ENCODE results near the gene PARP12. TPM values are rescaled to one million over a fixed set of nuclear protein-coding genes. Genes with fewer than 3 reads are reported as not detected.

Gene PARP12
- total RNA-seq, 1 donor from 2014 or later, result 2.9 TPM

DNA sequence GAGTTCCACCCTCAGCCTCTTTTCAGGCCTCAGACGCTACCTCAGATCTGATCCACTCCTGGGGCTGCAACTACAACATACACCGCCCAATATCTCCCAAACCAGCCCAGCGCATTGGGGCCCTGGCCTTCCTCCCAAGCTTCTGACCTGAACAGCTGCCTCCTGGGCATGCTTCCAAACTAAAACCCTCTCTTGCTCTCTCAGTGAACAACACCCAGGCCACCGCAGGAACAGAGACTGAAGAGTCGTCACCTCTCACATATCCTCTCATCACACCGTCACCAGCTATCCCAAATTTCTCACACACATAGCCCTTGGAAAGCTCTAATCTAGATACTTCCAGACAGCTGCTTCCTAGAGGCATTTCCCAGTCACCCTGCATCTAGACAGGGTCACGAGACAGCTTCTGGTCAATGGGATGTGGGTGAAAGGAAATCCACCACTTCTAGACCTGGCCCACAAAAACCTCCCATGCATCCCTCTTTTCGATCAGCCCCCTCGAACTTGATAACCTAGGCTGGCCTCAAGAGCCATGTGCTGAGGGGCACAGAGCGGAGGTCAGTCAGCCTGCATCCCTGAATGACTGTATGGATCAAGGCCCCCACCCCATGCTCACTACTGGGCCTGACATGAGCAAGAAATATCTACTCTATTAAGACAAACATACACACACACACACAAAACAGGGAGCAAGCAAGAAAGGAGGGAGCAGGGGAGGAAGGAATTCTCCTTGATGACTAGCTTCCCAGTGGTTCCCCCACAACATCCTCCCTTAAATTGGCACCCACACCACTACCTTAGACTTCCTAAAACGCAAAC lies 1.8 kb downstream of the PARP12 start:
- no peak for DNase-seq (ENCODE audit: low spot score in 2 of 2)
- no peak for FAIRE-seq

DNA sequence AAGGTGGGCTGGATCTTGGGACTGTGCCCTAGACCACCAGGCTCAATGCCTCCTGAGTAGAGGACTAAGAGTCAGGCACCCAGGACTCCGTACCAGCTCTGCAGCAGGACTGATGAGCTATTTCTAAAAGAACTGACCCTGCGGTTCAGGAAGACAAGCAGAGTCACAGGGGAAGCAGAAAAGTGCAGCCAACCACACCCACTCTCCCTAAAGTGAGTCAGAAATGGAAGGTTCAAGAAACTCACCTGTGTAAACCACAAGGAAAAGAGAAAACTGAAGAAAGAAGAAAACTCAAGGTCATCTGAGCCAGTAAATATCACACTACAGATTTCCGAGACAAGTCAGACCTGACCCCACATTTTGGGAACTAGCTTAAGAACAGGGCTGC lies 2.5 kb downstream of the PARP12 start:
- no peak for DNase-seq (ENCODE audit: low spot score in 2 of 2)
- FAIRE-seq, result no peak

DNA sequence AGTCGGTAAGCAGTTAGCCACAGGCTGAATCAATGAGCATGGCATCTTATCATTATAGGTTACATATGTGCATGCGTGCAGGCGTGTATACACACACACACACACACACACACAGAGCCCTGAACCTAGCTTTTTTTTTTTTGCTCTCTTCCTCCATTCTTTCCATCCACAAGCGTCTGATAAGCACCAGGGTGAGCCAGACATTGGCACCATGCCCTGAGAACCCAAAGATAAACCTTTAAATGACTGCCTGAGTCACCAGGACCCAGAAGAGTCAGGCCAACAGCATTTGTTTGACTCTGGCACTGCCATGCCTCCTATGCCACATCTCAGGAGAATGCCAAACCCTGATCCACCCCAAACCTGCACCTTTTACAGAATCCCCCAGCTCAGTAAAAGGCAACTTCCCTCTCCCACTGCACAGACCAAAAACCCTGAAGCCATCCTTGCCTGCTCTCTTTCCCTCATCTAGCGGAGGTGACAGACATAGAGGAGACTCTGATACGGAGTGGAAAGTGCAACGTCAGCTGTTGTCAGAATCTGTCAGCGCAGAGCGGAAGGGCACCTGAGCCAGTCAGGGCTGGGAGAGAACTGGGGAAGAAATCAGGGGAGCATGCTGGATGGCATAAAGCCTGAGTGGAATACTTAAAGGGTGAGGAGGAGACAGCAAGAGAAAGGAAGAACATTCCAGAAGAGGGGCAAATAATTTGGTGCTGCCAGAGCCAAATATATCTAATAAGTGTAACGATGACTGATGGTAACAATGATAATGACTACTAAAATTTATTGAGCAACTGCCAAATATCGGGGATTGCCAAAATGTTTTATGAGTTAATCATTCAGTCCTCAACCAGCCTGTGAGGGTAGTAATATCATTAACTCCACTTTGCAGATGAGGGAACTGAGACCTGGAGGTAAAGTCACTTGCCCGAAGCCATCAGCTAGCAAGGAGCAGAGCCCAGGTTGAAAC lies 3.2 kb downstream of the PARP12 start:
- FAIRE-seq (no peak), DNase-seq (ENCODE audit: low spot score in 2 of 2) (no peak)

DNA sequence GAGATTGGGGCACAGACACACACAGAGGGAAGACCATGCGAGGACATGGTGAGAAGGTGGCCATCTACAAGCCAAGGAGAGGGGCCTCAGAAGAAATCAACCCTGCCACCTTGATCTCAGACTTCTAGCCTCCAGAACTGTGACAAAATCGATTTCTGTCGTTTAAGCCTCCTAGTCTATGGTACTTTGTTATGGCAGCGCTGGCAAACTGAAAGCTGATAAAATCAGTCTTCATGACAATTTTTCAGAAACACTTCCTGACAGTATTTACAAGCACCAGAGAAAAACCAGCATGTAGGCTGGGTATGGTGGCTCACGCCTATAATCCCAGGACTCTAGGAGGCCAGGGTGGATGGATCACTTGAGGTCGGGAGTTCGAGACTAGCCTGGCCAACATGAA lies 4.2 kb downstream of the PARP12 start:
- FAIRE-seq (no peak), DNase-seq (ENCODE audit: low spot score in 2 of 2) (no peak)

GRCh38 chr7:140057143-140057535 lies 5.6 kb downstream of the PARP12 start:
- no peak for DNase-seq (ENCODE audit: low spot score in 2 of 2)
- FAIRE-seq, result no peak

DNA sequence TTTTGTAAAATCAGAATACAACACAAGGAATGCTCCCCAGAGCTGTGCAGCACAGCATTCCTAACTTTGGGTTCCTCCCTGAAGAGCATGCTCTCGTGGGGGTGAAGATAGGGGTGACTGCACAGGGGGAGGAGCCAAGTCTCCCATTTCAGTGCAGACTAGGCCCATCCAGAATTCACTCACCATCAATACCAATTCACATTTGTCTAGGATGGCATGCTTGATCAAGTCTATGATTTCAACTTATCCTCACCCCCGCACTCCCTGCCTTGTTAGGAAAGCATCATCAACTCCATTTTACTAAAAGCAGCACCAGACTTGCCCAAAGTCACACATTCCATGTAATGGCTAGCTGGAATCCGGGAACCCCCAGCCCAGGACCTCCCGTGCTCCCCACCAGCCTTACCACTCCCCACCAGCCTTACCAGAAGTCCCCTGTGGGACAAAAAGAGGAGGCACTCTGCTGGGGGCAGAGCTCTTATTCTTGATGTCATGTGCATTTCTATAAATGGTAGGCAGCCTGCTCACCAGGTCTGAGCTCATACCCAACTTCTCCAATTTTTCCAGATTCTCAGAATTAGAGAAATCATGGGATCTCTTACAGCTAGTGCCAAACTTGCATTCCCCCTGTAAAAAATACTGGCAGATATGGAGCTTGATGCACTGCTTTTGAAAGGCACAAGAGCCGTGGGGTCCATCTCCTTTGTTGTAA lies 6.2 kb downstream of the PARP12 start:
- no peak for FAIRE-seq
- no peak for DNase-seq (ENCODE audit: low spot score in 2 of 2)

DNA sequence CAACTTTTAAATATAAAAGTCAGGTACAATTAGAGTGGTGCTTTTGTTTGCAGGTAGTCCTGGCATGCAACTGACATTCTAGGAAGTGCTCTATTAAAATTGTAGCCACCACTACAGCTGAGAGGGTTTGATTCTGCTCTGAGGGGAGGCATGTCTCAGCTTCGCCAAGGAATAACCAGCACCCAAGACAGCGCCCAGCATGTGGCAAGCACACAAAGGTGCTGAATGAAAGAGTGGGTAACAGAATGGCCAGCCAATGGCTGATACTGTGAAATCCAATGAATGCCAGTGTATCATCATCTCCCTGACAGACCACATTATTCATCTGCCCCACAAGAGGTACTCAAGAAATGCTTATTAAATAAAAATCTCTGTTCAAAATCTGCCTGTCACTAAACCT lies 6.9 kb downstream of the PARP12 start:
- FAIRE-seq (no peak), DNase-seq (ENCODE audit: low spot score in 2 of 2) (no peak)

- DNase-seq (ENCODE audit: low spot score in 2 of 2), result no peak
- FAIRE-seq, result no peak
These were observed 8.0 kb downstream of the PARP12 start for GRCh38 chr7:140054751-140055150.

GRCh38 chr7:140053812-140054539 lies 8.8 kb downstream of the PARP12 start:
- DNase-seq (ENCODE audit: low spot score in 2 of 2) (no peak), FAIRE-seq (no peak)

DNA sequence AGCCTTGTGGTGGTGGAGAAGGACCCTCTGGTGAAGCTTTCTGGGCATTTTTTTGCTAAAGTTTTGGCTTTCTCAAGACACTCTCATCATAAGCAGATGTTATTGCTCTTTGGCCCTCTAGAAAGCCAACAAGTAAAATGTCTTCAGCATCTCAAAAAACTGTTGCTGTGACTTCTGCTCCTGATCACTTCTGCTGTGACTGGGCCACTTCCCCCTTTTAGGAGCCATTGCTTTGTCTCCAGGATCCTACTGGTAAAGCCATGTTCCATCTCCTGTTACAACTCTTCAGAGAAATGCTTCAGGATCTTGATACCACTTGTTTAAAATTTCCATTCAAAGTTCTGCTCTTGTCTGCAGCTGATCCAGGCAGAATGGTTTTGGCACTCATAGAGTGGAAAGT lies 10.9 kb downstream of the PARP12 start:
- DNase-seq (ENCODE audit: low spot score in 2 of 2) (no peak), FAIRE-seq (no peak)

GRCh38 chr7:140050100-140050499 lies 12.7 kb downstream of the PARP12 start:
- no peak for FAIRE-seq
- DNase-seq (ENCODE audit: low spot score in 2 of 2), result no peak

- DNase-seq (ENCODE audit: low spot score in 2 of 2), result no peak
- no peak for FAIRE-seq
These were observed 13.3 kb downstream of the PARP12 start for GRCh38 chr7:140049339-140050024.

- FAIRE-seq (no peak), DNase-seq (ENCODE audit: low spot score in 2 of 2) (no peak)
These were observed 13.8 kb downstream of the PARP12 start for GRCh38 chr7:140048989-140049338.

DNA sequence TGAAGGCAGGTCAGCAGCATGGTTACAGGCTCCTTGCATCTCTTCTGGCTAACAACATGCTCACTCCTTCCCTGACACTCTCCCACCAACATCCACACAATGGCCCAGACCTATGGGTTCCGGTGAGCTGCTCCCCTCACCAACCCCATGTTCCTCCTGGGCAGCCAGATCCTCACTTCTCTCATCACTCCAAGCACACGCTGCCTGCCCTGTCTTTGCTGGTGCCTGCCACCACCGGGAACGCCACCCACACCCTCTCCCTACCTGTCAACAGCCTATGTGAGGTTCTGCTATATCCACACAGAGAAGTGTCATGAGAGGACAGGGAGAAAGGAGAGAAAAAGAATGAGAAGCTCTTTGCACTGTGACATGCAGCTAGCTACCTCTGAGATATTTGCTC lies 14.6 kb downstream of the PARP12 start:
- no peak for FAIRE-seq
- DNase-seq (ENCODE audit: low spot score in 2 of 2), result no peak

DNA sequence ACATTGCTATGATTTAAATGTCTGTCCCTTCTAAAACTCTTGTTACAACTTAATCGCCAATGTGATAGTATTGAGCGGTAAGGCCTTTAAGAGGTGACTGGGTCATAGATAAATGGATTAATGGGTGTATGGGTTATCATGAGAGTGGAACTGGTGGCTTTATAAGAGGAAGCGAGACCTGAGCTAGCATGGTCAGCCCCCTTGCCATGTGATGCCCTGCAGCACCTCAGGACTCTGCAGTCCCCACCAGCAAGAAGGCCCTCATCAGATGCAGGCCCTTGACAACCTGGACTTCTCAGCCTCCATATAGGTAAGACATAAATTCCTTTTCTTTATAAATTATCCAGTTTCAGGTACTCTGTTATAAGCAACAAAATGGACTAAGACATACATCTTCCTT lies 15.6 kb downstream of the PARP12 start:
- no peak for FAIRE-seq
- DNase-seq (ENCODE audit: low spot score in 2 of 2), result no peak

GRCh38 chr7:140045697-140046096 lies 17.1 kb downstream of the PARP12 start:
- DNase-seq (ENCODE audit: low spot score in 2 of 2) (no peak), FAIRE-seq (no peak)

- FAIRE-seq (no peak), DNase-seq (ENCODE audit: low spot score in 2 of 2) (no peak)
These were observed 18.5 kb downstream of the PARP12 start for GRCh38 chr7:140044251-140044650.

GRCh38 chr7:140042386-140042670 lies 20.4 kb downstream of the PARP12 start:
- DNase-seq (ENCODE audit: low spot score in 2 of 2) (no peak), FAIRE-seq (no peak)

DNA sequence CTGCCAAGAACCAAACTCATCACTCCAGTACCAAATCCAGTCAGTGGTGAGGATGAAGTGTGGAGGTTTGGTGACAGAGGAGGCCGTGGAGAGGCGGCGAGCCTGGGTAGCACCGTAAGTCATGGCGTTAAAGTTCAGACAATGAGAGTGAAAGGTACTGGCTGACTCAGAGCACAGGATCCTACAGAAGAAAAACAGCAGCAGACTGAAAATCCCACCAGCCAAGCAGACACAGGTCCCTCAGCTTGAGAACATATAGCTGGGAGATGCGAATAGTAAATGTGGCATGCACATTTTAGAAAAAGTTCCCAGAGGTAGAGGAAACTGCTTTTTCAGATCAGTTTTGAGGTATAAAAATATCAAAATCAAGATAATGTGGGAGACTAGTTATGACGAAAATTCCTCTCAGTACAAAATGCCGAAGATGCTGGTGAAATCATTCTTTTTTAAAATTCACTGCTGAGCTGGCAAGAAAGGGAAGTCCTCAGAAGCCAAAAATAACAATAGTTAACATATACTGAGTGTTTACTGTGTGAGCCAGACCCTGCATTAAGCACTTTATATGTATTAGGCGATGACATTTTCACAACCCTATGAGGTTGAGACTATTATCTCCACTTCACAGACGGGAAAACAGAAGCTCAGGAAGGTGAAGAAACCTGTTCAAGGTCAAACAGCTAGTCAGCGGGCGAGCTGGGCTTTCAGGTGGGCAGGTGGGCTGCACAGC lies 20.9 kb downstream of the PARP12 start:
- no peak for FAIRE-seq

More for the DNA sequence above, 20.9 kb downstream of the PARP12 start:
- DNase-seq (ENCODE audit: low spot score in 2 of 2), result no peak

Measured in frontal cortex (tissue), 4 donors.